Measurements from ENCODE around the gene COX4I2.

DNA sequence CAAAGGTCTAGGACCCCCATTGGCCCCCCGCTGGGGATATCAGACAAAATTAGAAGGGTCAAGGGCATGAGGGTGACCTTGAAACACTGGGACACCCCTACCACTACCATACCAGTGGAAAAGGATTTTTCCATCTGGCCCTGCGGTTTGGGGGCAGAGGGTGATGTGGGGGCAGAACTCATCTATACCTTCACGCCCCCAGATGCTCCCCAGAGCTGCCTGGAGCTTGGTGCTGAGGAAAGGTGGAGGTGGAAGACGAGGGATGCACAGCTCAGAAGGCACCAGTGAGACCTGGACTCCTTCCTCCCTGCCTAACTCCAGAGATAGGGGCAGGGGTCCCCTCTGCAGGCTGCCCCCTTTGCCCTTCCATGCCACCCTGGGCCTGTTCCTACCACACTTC is 1.1 kb downstream of the COX4I2 start:
- no peak for TF ChIP-seq POLR2A (IDR thresholded peaks at IDR 0.05; ENCODE audit: low read depth)
- TF ChIP-seq EP300 (IDR thresholded peaks at IDR 0.05) = no peak

Data from esophagus muscularis mucosa (tissue), 2 donors.